ENCODE results near the gene PPP1R3E.

The PPP1R3E gene

DNA sequence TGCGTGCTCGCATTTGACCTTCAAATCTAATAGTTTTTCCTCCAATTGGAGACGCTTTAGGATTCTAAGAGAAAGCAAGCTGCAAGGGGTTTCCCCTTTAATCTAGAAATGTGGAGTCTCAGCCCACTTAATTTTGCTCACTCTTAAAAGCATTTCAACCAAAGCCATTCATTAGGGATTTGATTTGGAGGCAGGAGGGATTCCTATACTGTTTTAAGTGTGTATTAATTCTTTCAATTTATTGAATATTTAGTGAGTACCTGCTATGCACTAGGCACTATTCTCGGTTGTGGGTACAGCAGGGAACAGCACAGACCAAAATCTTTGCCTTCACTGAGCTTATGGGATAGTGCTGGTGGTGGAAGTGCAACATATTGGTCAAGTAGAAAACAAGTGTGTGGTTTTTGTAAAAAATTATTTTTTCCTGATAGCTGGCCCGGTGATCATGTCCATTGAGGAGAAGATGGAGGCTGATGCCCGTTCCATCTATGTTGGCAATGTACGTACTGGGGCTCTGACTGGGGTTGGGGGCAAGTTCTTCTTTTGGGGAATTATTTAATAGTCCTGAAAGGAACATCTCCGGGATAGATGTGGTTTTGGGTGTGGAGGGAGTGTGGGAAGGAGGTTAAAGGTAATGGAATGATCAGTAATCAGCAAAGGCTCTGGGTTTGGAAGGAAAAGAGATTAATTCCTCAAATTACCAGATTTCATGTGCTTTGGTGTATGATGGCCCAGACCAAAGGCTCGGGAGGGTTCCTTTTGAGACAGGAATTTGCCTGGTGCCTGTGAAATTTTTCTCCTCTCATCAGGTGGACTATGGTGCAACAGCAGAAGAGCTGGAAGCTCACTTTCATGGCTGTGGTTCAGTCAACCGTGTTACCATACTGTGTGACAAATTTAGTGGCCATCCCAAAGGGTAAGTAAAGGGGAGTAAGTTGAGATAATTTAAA is 20.2 kb upstream of the PPP1R3E start:
- FAIRE-seq = no peak

DNA sequence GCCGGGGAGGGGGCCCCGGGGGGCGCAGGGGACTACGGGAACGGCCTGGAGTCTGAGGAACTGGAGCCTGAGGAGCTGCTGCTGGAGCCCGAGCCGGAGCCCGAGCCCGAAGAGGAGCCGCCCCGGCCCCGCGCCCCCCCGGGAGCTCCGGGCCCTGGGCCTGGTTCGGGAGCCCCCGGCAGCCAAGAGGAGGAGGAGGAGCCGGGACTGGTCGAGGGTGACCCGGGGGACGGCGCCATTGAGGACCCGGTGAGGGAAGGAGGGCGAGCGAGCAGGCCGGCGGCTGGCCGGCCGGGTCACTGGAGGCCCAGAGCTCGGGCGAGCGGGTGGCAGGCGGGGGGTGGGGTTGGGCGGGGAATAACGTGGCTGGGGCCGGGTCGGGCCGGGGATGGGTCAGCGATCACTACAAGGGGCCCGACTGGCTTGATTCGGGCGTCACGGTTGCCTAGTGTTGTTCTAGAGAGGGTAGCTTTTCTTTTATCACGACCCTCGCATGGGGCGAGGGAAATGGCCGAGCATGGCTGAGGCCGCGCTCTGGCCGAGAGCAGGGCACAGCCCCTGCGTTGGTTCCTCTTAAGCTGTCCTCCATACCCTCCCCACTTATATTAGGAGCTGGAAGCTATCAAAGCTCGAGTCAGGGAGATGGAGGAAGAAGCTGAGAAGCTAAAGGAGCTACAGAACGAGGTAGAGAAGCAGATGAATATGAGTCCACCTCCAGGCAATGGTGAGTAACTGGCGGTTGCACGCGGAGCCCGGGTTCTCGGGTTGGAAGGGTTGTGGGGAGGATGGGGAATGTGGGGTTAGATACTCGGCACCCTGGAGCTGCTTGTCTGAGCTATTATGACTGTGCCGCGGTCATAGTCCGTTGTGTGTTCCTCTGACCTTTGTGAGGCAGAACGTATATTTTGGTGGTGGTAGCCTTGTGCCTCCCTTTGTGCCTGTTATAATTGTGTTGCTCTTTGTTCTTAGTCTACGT is 19.2 kb upstream of the PPP1R3E start:
- no peak for FAIRE-seq

DNA sequence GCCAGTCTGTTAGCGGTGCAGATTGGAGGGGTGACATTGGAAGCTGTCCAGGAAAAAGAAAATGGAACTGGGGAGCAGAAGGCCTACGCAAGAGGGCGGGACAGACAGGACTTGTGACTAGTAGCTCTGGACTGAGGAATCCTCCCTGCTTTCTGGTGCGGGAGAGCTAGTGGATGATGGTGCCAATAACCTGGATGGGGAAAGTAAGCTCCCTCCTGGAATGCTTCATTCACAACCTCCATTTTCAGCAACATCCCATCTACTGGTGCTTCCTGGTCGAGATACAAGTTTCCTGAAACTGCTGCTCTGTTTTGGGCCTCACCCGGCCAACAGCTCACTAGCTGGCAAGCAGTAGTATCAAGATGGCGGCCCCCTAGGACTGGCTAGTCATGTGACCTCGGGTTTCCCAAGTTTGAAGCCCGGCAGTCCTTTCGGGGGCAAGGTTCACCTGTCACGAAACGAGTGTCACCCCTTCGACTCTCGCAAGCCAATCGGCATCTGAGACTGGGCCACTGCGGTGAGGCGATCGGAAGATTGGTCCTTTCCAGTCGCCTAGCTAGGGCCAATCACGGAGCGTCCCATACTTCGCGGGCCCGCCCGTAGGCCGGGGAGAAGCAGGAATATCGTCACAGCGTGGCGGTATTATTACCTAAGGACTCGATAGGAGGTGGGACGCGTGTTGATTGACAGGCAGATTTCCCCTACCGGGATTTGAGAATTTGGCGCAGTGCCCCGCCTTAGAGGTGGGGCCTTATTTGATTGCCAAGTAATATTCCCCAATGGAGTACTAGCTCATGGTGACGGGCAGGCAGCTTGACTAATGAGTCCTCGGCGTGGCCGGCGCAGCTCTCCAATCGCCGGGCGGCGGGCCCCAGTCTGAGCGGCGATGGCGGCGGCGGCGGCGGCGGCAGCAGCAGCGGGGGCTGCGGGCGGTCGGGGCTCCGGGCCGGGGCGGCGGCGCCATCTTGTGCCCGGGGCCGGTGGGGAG is 18.2 kb upstream of the PPP1R3E start, which contains the start of gene PABPN1:
Gene PABPN1, plus strand, starts transcription at position 874 of the 988 bp plus-strand sequence. Its CDS starts 13 bp downstream, at position 887.
- peak; percentile 97 for FAIRE-seq

DNA sequence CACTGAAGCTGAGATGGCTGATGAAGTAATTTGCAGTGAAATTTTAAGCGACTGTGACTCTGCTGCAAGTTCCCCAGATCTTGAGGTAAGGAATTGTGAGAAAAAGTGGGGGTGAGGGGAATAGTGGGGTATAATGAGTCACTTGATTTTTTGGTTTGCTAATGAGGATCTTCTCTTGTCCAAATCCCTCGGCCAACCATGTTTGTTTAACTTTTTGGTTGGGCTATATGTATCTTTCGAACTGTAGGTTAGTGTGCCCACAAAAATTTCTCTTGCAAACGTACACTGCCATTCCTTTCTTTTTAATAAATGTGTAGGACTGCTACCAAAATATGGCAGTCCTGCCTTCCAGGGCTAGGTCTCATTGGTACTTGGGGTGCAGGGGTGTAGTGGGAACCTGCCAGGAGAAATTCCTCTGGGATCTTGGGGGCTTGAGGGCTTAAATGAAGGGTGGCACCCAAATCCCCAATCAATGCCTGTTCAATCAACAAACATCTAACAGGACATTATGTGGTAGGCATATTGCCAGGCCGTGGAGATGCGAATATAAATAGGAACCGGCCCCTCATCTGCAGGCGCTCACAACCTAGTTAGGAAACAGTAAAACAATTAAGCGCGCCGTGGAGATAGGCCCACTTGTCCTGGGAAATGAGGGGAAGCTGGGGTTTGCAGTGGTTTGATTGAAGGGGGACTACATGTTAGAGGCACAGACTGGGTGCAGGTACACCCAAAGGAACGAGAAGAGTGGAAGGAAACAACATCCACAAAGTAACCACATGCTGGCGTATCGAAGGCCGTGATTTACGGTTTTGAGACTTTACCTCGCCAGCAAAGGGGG is 17.3 kb upstream of the PPP1R3E start:
- FAIRE-seq = no peak

DNA sequence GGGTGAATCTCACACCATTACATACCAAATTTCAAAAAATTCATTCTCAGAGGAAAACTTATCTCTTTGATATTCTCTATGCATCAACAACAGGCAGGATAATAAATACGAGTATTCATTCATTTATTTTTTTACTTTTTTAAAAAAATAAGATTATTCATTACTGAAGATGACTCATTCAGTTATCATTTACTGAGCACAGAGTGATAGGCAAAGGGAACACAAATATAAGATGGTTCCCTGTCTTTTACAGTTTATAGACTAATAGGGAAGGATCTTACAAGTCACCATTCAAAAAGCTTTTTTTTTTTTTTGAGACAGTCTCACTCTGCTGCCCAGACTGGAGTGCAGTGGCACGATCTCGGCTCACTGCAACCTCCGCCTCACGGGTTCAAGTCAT is 13.6 kb upstream of the PPP1R3E start:
- no peak for FAIRE-seq

DNA sequence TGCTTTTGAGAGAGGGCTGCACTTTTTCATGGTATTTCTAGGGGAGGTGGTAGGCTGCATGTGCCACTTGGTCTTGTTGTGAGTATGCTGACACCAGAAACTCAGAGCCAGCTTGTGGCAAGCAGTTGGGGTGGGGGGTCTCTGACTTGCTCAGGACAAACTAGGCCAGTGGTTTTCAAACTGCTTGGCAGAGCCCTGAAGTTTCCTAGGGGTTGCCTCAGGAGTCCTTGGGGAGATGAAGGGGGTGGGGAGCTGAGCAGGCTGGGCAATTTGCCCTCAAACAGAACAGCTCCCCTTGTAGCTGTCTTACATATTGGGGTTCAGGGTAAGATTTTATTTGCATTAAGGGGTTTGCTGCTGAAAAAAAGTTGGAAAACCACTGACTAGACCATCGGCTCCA is 7.9 kb upstream of the PPP1R3E start:
- FAIRE-seq = no peak

DNA sequence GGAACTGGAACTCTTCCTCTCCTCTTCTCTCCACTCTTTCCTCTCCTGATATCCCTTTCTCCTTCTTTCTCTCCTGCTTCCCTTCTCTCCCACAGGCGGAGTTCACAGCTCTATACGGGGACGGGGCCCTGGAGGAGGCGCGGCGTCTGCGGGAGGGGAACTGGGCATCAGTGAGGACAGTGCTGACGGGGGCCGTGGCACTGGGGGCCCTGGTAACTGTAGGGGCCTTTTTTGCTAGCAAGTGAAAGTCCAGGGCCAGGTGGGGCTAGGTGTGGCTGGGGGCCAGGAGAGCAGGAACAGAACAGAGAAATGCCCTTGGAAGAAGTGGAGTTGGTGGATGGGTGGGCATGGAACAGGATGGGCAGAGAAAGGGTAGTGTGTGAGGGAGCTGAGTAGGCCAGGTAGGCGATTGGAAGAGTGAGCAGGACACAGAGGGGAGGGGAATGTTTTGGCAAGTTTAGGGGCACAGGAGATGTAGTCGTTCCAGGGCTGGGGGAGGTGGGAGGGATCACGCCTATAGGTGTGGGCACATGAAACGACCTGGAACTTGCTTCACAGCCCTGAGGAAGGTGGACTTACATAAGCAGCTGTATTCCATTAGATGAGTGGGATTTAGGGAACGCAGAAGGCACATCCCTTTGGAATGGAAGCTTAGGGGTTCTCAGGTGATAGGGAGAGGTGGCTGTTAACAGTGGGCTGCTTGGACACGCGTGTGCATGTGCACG is 6.2 kb upstream of the PPP1R3E start:
- no peak for FAIRE-seq

DNA sequence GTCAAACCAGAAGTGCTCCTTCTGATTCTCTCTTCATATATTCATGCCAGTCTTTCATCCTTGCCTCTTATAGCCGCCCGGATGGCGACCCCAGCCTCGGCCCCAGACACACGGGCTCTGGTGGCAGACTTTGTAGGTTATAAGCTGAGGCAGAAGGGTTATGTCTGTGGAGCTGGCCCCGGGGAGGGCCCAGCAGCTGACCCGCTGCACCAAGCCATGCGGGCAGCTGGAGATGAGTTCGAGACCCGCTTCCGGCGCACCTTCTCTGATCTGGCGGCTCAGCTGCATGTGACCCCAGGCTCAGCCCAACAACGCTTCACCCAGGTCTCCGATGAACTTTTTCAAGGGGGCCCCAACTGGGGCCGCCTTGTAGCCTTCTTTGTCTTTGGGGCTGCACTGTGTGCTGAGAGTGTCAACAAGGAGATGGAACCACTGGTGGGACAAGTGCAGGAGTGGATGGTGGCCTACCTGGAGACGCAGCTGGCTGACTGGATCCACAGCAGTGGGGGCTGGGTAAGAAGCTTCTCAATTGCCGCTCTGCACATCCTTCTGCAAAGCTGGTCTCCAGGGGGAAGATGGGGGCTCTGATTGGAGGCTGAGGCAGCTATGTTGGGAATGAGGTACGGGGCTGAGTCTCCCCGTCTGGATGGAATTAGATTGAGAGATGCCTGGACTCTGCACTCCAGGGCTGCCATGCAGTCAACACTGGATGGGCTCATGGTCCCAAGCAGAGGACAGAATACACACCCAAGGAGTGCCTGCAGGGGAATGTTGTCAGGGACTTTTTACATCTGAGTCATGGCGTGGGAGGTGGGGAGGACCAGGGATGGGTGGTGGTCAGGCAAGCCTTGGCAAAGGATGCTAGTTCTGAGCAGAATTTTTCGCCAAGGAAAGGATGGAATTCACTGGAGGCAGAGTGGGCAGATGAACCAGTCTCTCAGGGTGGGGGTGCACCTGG is 5.3 kb upstream of the PPP1R3E start:
- no peak for FAIRE-seq

DNA sequence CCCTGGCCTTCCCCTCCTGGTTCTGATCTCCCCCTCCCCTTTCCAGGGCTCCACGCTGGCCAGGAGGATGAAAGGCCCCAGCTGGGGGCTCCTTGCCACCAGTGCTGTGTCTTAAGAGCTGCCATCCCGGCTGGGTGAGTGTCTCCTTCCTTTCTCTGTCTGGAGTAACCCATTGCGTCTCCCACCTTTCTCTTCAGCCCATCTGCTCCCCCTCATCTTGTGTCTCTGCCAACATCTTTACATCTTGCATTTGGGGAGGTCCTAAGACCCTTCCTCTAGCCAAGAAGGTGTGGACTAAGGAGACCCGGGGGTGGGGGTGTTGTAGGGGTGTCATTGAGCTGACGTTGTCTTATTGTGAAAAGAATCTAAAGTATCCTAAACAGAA is 4.5 kb upstream of the PPP1R3E start:
- no peak for FAIRE-seq

DNA sequence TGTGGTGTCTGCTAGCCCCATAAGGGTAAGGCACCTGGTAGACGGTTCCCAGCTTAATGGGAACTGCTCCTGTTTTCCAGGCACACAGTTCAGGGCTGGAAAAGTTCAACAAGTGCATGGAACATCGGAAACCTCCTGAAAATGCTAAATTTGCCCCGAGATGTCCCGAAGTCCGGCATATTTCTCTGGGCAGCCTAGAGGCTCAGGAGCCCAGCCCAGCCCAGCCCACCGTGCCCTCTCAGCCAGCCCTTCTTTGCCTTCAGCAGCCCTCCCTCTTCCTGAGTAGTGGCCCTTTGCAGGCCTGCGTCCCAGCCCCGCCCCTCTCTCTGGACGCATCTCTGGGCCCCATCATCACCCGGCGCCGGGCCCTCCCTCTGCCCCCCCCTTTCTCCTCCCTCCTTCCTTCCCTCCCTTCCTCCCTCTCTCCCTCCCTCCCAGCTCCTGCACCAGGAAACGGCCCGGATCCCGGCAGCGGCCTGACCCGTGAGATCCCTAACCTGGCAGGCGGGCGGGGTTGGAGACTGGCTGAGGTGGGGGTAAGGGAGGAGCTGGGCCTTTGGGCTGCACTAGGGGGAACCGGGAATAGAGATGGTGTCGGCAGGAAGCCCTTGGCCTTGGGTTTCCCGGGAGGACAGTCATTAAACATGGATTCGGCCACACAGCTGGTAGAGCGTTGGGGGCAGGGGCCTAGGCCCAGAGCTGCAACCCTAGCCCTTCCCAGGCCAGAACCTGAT is 3.9 kb upstream of the PPP1R3E start, which contains the start of gene BCL2L2:
Gene BCL2L2, plus strand, starts transcription at position 422 of the 734 bp plus-strand sequence. CDS start 935 bp downstream, outside the sequence.
- no peak for FAIRE-seq

DNA sequence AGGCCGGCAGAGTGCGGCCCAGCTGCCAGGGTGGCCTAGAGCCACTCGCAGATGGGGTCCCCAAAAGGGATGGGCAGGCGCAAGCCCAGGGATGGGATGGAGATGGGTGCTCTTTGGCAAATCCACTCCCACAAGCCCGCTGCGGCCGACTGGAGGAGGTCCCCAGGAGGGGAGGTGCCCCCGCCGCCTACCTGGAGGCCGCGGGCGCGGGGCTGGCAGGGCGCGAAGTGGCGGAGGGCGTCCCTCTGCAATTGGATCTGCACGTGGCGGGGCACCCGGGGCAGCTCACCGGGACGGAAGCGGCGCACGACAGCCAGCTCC is 730 bp downstream of the PPP1R3E start:
- no peak for FAIRE-seq

DNA sequence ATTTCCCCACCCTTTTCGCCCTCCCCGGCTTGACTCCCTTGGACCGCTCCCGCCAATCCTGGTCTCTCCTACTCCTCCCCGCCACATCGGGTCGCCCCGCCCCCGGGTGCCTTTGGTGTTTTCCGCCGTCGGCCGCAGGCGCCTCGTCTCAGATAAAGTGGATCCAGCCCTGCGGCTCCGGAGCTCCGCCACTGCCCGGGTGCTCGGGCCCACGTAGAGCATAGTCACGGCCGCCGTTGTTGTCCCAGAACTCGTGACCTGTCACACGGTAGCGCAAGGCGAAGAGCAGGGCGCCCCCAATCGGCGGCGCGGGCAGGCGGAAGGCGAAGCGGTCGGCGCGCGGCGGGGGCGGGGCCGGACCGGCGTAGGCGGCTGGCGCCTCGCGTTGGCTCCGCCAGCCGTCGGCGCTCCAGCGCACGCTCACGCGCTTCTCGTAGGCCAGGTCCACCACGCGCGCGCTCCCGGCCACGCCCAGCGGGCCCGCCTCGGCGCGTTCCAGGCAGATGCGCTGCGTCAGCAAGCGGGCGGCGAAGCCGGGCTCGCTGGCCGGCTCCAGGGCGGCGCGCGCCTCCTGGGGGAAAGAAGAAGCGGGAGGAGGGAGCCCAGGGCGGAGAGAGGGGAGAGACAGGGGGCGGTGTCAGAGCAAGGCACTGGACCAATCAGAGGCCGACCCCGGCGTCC is 1.2 kb downstream of the PPP1R3E start:
- FAIRE-seq = no peak

DNA sequence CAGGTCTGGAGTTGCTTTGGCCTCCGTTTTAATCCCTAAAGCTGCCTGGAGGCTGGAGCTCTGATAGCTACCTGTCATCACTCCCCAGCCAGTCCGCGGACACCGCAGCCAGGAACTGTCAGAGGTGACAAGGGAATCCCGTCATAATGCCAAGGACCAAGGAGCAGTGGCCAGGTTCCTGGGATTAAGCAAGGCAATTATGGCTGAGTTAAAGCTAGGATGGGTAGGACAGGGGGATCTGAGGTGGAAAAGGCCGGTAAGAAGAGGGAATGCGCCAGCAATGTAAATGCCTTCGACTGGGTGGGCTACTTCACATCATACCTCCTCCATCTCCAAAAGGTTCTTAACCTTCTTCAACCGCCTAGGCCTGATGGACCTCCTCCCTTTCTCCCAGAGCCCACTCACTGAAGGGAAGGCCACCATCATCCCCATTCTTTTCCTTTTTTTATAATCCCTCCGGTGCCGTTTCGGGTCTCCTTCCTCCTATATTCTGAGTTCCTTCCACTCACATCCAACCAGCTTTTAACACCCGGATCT is 1.9 kb downstream of the PPP1R3E start:
- FAIRE-seq = no peak

DNA sequence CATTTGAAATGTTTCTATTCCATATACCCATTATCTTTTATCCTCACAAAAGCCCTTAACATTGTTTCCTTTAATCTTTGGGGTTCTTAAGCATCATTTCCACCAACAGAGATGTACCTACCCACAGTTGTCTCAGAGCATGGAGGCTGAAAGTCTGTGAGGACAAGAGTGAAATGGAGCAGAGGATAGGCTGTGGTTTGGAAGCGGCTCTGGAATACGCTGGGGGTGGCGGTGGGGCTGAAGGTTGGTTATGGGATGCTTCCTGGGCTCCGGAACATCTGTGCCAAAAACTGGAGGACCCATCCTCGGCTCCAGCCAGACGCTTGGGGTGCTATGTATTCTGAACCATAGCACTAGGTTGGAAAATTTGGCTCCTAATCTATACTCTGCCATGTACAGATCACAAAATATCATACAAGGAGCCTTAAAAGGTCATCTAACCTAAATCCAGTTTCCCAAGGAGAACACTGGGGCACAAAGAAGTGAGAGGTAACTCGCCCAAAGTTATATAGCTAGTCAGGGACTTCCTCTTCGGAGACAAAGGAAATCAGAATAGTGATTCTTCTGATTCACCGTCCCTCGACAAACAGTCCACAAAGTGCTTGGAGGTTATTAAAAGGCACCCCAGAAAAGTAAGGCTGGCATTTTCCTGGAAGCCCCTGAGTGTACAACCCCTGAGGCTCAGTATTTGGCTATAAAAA is 2.5 kb downstream of the PPP1R3E start:
- FAIRE-seq = no peak

DNA sequence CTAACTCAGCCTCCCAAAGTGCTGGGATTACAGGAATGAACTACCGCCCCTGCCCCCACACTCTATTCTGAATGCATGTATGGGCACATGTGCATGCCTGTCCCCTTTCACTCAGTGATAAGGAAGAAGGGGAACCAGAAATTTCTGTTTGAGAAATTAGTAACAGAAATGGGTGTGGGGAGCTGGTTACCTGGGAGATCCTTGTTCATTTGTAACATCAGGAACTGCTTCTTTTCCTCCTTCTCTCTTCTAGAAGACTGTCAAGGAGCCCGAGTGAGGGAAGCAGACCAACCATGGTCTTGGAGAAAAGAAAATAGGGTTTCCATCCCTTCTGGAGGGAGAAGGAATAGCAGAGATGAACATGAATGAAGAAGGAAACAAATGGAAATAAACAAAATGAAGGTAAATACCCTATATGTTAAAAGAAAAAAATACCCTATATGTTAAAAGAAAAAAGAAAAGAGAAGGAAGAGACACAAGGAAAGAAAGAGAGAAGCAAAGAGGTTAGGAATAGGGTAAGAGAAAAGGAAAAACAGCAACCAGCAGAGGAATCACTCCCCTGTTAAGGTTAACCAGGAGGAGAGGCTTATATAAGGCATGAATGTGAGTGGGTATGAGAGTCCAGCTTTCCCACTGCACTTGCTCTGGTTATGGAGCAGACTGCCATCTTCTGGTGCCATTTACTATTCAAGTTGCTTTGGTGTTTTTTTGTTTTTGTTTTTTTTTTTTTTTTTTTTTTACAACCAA is 3.3 kb downstream of the PPP1R3E start:
- FAIRE-seq = no peak

DNA sequence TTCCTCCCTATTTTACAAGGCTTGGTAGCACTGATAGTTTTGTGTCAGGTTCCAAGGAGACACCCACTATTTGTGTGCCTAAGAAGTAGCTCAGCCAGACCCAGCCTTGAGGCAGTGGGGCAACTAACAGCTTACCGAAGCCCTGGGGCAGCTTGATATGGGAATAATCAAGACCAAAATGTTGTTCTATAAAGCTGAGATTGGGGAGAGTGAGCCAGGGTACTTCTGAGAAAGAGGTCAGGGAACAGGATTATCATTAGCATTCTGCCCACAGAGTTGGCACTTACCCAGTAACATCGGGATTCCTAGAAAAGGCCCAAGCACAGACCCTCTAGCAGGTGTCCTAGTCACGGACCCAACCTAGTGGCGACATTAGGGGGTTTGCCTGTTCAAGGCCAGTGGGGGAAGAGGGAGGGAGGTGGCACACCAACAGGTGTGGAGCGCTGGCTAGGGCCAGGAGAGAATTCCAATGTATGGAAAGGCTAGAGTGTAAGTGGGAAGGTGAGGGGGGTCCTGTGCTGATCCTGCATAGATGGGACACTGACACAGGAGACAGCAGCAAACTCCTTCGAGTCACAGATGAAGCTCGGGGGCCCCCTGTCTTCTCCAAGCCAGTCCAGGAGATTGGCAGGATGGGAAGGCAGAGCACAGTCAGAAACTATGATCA is 4.9 kb downstream of the PPP1R3E start:
- FAIRE-seq = no peak

All from TTC549 (cell line).